Measurements from ENCODE around the gene CCER1.

The CCER1 gene

DNA sequence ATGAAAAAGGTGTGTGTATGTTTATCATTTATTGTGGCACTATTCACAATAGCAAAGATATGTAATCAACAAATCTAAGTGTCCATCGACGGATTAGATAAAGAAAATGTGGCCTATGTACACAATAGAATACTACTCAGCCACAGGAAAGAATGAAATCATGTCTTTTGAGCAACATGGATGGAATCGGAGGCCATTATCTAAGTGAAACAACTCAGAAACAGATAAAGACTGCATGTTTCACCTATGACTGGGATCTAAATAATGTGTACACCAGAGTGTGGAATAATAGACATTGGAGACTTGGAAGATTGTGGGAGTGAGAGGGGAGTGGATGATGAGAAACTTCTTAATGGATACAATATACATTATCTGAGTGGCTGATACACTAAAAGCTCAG lies 44.0 kb downstream of the CCER1 start:
- Histone ChIP-seq H3K27me3 (no peaks in the 10 kb centered on the region), H3K9me3 (no peaks in the 10 kb centered on the region), H3K36me3 (no peaks in the 10 kb centered on the region), H3K4me1 (ENCODE audit: control insufficient read depth in 1 of 2, insufficient read depth in 1 of 2, low read depth in 1 of 2, low read length in 1 of 2) (no peaks in the 10 kb centered on the region), H3K4me3 (ENCODE audit: low read depth in 1 of 2, low read length in 1 of 2) (no peak overlapping the region), H3K27ac (no peak overlapping the region)
- TF ChIP-seq, protein P1, sequence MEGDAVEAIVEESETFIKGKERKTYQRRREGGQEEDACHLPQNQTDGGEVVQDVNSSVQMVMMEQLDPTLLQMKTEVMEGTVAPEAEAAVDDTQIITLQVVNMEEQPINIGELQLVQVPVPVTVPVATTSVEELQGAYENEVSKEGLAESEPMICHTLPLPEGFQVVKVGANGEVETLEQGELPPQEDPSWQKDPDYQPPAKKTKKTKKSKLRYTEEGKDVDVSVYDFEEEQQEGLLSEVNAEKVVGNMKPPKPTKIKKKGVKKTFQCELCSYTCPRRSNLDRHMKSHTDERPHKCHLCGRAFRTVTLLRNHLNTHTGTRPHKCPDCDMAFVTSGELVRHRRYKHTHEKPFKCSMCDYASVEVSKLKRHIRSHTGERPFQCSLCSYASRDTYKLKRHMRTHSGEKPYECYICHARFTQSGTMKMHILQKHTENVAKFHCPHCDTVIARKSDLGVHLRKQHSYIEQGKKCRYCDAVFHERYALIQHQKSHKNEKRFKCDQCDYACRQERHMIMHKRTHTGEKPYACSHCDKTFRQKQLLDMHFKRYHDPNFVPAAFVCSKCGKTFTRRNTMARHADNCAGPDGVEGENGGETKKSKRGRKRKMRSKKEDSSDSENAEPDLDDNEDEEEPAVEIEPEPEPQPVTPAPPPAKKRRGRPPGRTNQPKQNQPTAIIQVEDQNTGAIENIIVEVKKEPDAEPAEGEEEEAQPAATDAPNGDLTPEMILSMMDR (IDR thresholded peaks at IDR 0.05), result no peak

DNA sequence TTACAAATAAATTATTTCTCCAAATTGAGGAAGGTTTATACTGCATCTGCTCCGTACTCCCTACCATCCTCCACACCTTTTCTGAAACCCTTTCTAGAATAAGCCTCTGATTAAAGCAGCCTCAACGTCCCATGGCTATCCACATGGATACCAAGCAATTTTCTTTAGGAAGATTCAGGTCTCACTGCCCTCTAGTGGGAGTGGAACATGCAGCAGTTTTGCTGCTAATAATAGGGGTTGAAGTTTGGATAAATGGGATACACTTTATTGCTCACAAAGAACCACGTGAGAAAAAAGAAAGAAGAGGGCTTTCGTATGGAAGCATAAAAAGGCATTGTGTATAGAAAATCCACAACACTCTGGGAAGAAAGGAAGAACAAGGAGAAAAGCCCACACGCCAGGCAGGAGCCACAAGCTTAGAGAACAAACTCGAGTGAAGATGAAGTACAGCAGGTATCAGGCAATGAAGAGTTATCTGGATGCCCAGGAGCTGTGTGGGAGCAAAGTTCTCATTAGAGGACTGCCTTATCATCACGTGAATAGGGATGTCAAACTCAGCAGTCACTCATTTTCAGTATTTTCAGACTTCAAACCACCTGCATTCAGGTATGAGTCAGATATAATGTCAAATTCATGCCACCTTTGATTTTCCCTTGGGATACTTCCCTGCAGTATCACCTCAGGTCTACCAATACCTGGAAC lies 45.8 kb downstream of the CCER1 start:
- Histone ChIP-seq H3K9me3 (no peaks in the 10 kb centered on the region), H3K27me3 (no peaks in the 10 kb centered on the region), H3K36me3 (no peaks in the 10 kb centered on the region), H3K27ac (no peak overlapping the region), H3K4me3 (ENCODE audit: low read depth in 1 of 2, low read length in 1 of 2) (no peak overlapping the region), H3K4me1 (ENCODE audit: control insufficient read depth in 1 of 2, insufficient read depth in 1 of 2, low read depth in 1 of 2, low read length in 1 of 2) (no peaks in the 10 kb centered on the region)
- TF ChIP-seq, protein P1 (IDR thresholded peaks at IDR 0.05), result no peak

DNA sequence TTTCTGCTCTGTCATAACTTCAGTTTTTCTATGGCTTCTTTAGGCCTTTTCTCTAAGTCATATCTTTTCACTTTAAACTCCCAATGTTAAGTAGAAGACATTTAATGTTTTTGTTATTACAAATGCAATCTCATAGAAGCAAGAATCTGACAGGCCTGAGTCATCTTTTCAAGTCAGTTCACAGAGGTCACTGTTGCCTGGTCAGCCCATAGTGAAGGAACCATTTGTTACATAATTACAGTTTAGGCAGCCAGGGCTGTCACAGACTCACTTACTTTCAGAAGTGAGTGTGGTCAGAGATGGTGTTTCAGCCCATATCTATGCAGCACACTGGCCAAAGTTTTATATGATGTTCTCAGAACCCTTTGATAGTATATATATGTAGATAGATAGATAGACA lies 46.5 kb downstream of the CCER1 start:
- Histone ChIP-seq H3K4me1 (ENCODE audit: control insufficient read depth in 1 of 2, insufficient read depth in 1 of 2, low read depth in 1 of 2, low read length in 1 of 2) (no peaks in the 10 kb centered on the region), H3K9me3 (no peaks in the 10 kb centered on the region), H3K27ac (no peak overlapping the region), H3K36me3 (no peaks in the 10 kb centered on the region), H3K4me3 (ENCODE audit: low read depth in 1 of 2, low read length in 1 of 2) (no peak overlapping the region), H3K27me3 (no peaks in the 10 kb centered on the region)
- TF ChIP-seq, protein P1 (IDR thresholded peaks at IDR 0.05), result no peak

DNA sequence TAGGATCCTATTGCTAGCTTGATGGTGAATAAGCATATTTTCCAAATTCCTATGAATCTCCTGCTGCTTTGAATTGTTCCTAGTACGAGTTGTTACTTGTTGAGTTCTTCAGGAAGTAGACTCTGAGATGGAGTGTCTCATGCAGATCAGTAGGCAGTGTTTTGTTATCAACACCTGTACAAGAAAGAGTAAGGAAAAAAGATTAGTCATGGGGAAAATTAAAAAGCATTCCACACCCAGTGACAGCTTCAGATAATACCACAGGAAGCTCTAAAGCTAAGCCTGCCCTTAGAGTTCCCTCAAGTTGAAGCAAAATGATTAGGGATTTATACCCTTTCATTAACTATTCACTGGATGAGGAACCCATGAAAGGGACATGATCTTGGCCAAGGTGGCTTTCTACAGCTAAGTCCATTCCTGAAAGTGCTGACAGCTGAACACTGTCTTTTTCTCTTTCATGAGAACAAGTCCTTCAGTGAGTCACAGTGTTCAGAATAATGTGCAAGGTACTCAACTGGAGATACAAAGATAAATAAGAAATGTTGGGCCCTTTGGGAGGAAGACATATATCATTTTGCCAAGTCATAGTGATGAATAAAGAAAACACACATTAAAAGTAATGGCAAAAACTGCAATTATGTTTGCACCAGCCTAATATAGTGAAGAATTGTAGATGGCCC lies 49.1 kb downstream of the CCER1 start:
- H3K27ac ChIP-seq, result no peak overlapping the region
- TF ChIP-seq, protein P1 (IDR thresholded peaks at IDR 0.05), result no peak
- no peaks in the 10 kb centered on the region for H3K9me3 ChIP-seq
- H3K4me3 ChIP-seq (ENCODE audit: low read depth in 1 of 2, low read length in 1 of 2), result no peak overlapping the region
- no peaks in the 10 kb centered on the region for H3K36me3 ChIP-seq
- no peaks in the 10 kb centered on the region for H3K27me3 ChIP-seq
- no peaks in the 10 kb centered on the region for H3K4me1 ChIP-seq (ENCODE audit: control insufficient read depth in 1 of 2, insufficient read depth in 1 of 2, low read depth in 1 of 2, low read length in 1 of 2)

DNA sequence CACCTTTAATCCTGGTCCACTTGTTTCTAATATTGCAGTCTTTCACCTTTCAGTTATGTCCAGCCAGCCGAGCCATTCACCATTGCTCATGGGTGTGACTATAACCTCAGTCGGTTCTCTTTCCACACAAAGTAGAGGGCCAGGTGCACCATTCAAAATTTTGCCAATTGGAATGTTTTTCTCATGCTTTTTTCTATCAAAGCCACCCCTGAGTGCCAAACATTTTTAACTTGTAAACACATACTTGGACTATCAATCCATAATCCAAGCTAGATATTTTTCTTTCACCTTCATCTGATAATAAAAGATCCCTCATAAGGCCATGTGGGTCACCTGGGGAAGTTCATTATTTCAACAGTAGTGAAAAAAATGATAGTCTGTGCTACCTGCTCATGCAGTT lies 52.4 kb downstream of the CCER1 start:
- Histone ChIP-seq H3K27me3 (no peaks in the 10 kb centered on the region), H3K4me3 (ENCODE audit: low read depth in 1 of 2, low read length in 1 of 2) (no peak overlapping the region), H3K4me1 (ENCODE audit: control insufficient read depth in 1 of 2, insufficient read depth in 1 of 2, low read depth in 1 of 2, low read length in 1 of 2) (no peaks in the 10 kb centered on the region), H3K36me3 (no peaks in the 10 kb centered on the region), H3K27ac (no peak overlapping the region), H3K9me3 (no peaks in the 10 kb centered on the region)
- TF ChIP-seq, protein P1 (IDR thresholded peaks at IDR 0.05), result no peak

Measured in neutrophil (primary cell).